GM12878 (cell line): ENCODE data around the gene ETV7. TPM values are rescaled to one million over a fixed set of nuclear protein-coding genes. Genes with fewer than 3 reads are reported as not detected.

Source experiments
- ATAC-seq: fragments of 200-7000 bp; cut with Tn5 transposase; 3 replicates; pipeline ENCODE4 v1.9.1; 2020; ENCODE audit warnings: mild to moderate bottlenecking, moderate library complexity
- BruUV-seq: library from RNA; stranded (reverse); fragments of 400-500 nt; replicated peaks from 2 replicates; lab custom pipeline; 2021; lab: Mats Ljungman, UMichigan
- CTCF ChIA-PET: fragments of 300-600 bp; sonication (Branson Sonifier 250); formaldehyde crosslinking; extraction: SDS; loops from one replicate; lab custom pipeline; 2021; ENCODE audit warnings: inconsistent platforms; lab: Yijun Ruan, JAX
- POLR2A ChIA-PET: fragments of 350-600 bp; formaldehyde crosslinking; extraction: SDS; loops from one replicate; lab custom pipeline; 2021; ENCODE audit warnings: inconsistent platforms; lab: Charles Lee
- RAD21 ChIA-PET: fragments of 300-600 bp; sonication (Branson Sonifier 250); formaldehyde crosslinking; loops from one replicate; lab custom pipeline; 2023; ENCODE audit warnings: antibody characterized with exemption; ENCODE audit not compliant: unreplicated experiment; lab: Charles Lee
- SMC1A ChIA-PET: fragments of 300-600 bp; sonication (Branson Sonifier 250); formaldehyde crosslinking; loops from one replicate; lab custom pipeline; 2023; ENCODE audit not compliant: unreplicated experiment, uncharacterized antibody; lab: Charles Lee
- DNase-seq: peaks from one replicate; pipeline ENCODE4 v3.0.0-alpha.2; 2011; ENCODE audit warnings: low read depth, low spot score
- FAIRE-seq: peaks from 3 replicates; lab custom pipeline; 2011; peaks lifted over from hg19 to GRCh38; lab: Jason Lieb, UNC
- H2AFZ ChIP-seq: 2 replicates; pipeline ENCODE4 v1.6.0; 2011; ENCODE audit warnings: low read depth, low read length, control low read depth; ENCODE audit not compliant: control insufficient read depth
- H3K27ac ChIP-seq: 2 replicates; pipeline ENCODE4 v1.5.1; 2011; ENCODE audit warnings: control low read depth; ENCODE audit not compliant: control insufficient read depth, insufficient read depth
- H3K27me3 ChIP-seq, 2 experiments: replicated peaks in 1 of 2; 2 replicates each; pipeline versions ENCODE4 v1.6.0 to v1.6.1; 2011; ENCODE audit warnings: low read length in 1 of 2; ENCODE audit not compliant: control insufficient read depth in 2 of 2, insufficient read depth in 2 of 2
- H3K36me3 ChIP-seq, 2 experiments: 2 replicates each; pipeline ENCODE4 v1.5.1; 2011; ENCODE audit warnings: low read length in 1 of 2; ENCODE audit not compliant: control insufficient read depth in 2 of 2, insufficient read depth in 2 of 2
- H3K4me1 ChIP-seq: 2 replicates; pipeline ENCODE4 v1.6.1; 2011; ENCODE audit warnings: mild to moderate bottlenecking, low read length, moderate library complexity, mixed read lengths; ENCODE audit not compliant: control insufficient read depth, insufficient read depth
- H3K4me2 ChIP-seq: 2 replicates; pipeline ENCODE4 v1.6.0; 2011; ENCODE audit warnings: control low read depth; ENCODE audit not compliant: control insufficient read depth, insufficient read depth
- H3K4me3 ChIP-seq: fragments of 200-600 bp; sonication (generic); 2 replicates; pipeline ENCODE4 v1.5.1; 2016
- H3K79me2 ChIP-seq: 2 replicates; pipeline ENCODE4 v1.6.0; 2011; ENCODE audit warnings: low read length; ENCODE audit not compliant: control insufficient read depth, insufficient read depth
- H3K9ac ChIP-seq: 2 replicates; pipeline ENCODE4 v1.8.0; 2011; ENCODE audit warnings: low read length, control low read depth, mixed read lengths; ENCODE audit not compliant: control insufficient read depth, insufficient read depth
- H3K9me3 ChIP-seq: replicated peaks from 3 replicates; pipeline ENCODE4 v1.5.1; 2011; ENCODE audit warnings: mild to moderate bottlenecking, low read length; ENCODE audit not compliant: control insufficient read depth, insufficient read depth
- H4K20me1 ChIP-seq: 2 replicates; pipeline ENCODE4 v1.6.0; 2011; ENCODE audit not compliant: control insufficient read depth, insufficient read depth
- ATF7 ChIP-seq: fragments of 450-650 bp; IDR thresholded peaks from 2 replicates; pipeline ENCODE4 v1.6.1; 2016; ENCODE audit warnings: low read depth, mild to moderate bottlenecking
- CTCF ChIP-seq, 3 experiments: IDR thresholded peaks in 2 of 3; conservative IDR thresholded peaks in 1 of 3; 2 replicates each; pipeline ENCODE4 v1.5.1; 2011; ENCODE audit warnings: low read depth in 3 of 3, low read length in 3 of 3, mild to moderate bottlenecking in 3 of 3, control low read depth in 2 of 3, moderate library complexity in 2 of 3, inconsistent platforms in 1 of 3, mixed read lengths in 1 of 3; ENCODE audit not compliant: control insufficient read depth in 2 of 3, insufficient read depth in 1 of 3; ENCODE audit errors: extremely low read depth in 1 of 3
- JUND ChIP-seq: IDR thresholded peaks from 2 replicates; pipeline ENCODE4 v1.6.1; 2012; ENCODE audit warnings: low read depth, mild to moderate bottlenecking, low read length, improper control_type of control experiment, moderate library complexity
- MXI1 ChIP-seq: fragments of 150-350 bp; IDR thresholded peaks from 2 replicates; pipeline ENCODE4 v1.6.1; 2011; ENCODE audit warnings: low read depth, mild to moderate bottlenecking, inconsistent platforms, low read length, improper control_type of control experiment
- NBN ChIP-seq: fragments of 450-650 bp; IDR thresholded peaks from 2 replicates; pipeline ENCODE4 v1.6.1; 2016
- NFYB ChIP-seq: IDR thresholded peaks from 2 replicates; pipeline ENCODE4 v1.6.1; 2011; ENCODE audit warnings: low read depth, mild to moderate bottlenecking, low read length, improper control_type of control experiment, moderate library complexity; ENCODE audit not compliant: insufficient read depth
- SMC3 ChIP-seq: IDR thresholded peaks from 2 replicates; pipeline ENCODE4 v1.6.1; 2011; ENCODE audit warnings: low read length, improper control_type of control experiment, borderline replicate concordance
- ZBTB40 ChIP-seq: fragments of 450-650 bp; IDR thresholded peaks from 2 replicates; pipeline ENCODE4 v1.6.1; 2016; ENCODE audit warnings: mild to moderate bottlenecking, moderate library complexity, borderline replicate concordance
- ZNF384 ChIP-seq: IDR thresholded peaks from 2 replicates; pipeline ENCODE4 v1.6.1; 2012; ENCODE audit warnings: low read depth, mild to moderate bottlenecking, low read length, improper control_type of control experiment, borderline replicate concordance
- WGBS: methylation state at CpG from one replicate; pipeline ENCODE4 v1.1.6; 2016; ENCODE audit warnings: low lambda C conversion rate; ENCODE audit not compliant: insufficient replicate concordance, insufficient coverage; ENCODE audit errors: missing lambda C conversion rate; 5-methylcytosine and 5-hydroxymethylcytosine counted together
- in situ Hi-C: fragments of 300-500 bp; cut with MboI; formaldehyde crosslinking; loops from 9 replicates; pipeline ENCODE4 v1.14.3; 2018; ENCODE audit warnings: mixed read lengths
- intact Hi-C: fragments of 100-400 bp; cut with micrococcal nuclease; formaldehyde crosslinking; loops from one replicate; pipeline ENCODE4 v1.14.2; 2022; ENCODE audit not compliant: unreplicated experiment
- polyA plus RNA-seq, 11 experiments: library from polyadenylated mRNA; depleted of rRNA in 4 of 11; unstranded in 6 of 11; stranded (reverse) in 5 of 11; fragments of >200 nt; fragmentation: Nextera tagmentation in 4 of 11; fragmentation: Illumina TruSeq in 1 of 11; extraction: Ambion mirVana in 4 of 11; extraction: Trizol in 1 of 11; gene quantifications; 1 replicate in 1 of 11; 2 replicates in 10 of 11; pipeline versions ENCODE4 v1.2.1 to v1.2.3, GENCODE V29; 2011 to 2016; ENCODE audit warnings: inconsistent platforms in 2 of 11, missing spikeins in 2 of 11, low read depth in 1 of 11
- total RNA-seq, 4 experiments: library from RNA; depleted of rRNA in 3 of 4; stranded (reverse); fragments of >200 nt in 3 of 4; fragmentation: Illumina TruSeq in 1 of 4; extraction: Trizol in 1 of 4; gene quantifications; 2 replicates each; pipeline versions ENCODE4 v1.2.1 to v1.2.3, GENCODE V29; 2013 to 2021
- TF ChIP-seq, protein P1 (sequence below): fragments of 450-650 bp; IDR thresholded peaks from 2 replicates; pipeline ENCODE4 v1.6.1; 2017; ENCODE audit warnings: low read depth, mild to moderate bottlenecking, moderate library complexity

The ETV7 gene
- total and polyA plus RNA-seq, 10 of the 15 experiments (the other 5 are each of a cell fraction or from before 2014, with no cell fraction given), result 0.04 to 1.8 (median 1.3) TPM

GRCh38 chr6:36340618-36341454 is 46.6 kb downstream of the ETV7 start:
- peak; percentile 34 for DNase-seq
- H3K4me3 ChIP-seq, result no peak overlapping the region
- 12% methylated on average over 36 of the region's 36 CpGs for WGBS
- BruUV-seq, result no TSS peak
- ChIA-PET CTCF (interaction anchor here (0.6 to 19.9 kb wide), 33 partner anchors 9 to 761 kb away, joined by 3 to 483 read pairs (median 4); partner anchors contain the start of gene MAPK14), POLR2A (interaction anchor here (0.6 to 3.3 kb wide), 5 partner anchors 9 to 35 kb away, joined by 3 to 30 read pairs (median 4); no protein-coding TSS in a partner anchor), RAD21 (interaction anchor here (0.6 to 11.6 kb wide), 16 partner anchors 9 to 418 kb away, joined by 3 to 311 read pairs (median 3); no protein-coding TSS in a partner anchor), SMC1A (interaction anchor here (0.7 to 13.7 kb wide), 13 partner anchors 13 to 209 kb away, joined by 3 to 386 read pairs (median 4); no protein-coding TSS in a partner anchor)
- H3K9me3 ChIP-seq, result no peaks in the 10 kb centered on the region
- FAIRE-seq, result peak; percentile 27
- ATAC-seq, result peak; percentile 80
- no peaks in the 10 kb centered on the region for H3K79me2 ChIP-seq
- peaks cover 40% of the 10 kb centered on the region for H3K4me1 ChIP-seq
- peak overlapping the region; percentile 87 for H2AFZ ChIP-seq
- no peak overlapping the region for H3K27ac ChIP-seq
- in situ Hi-C loops, result no loop called here
- H3K36me3 ChIP-seq, result no peaks in the 10 kb centered on the region
- H3K9ac ChIP-seq, result no peak overlapping the region; the same call in 1 of the 2 replicates
- intact Hi-C loops, result loop anchor here (1.0 kb wide), 1 partner anchor 19 kb away; no protein-coding TSS in a partner anchor
- H3K27me3 ChIP-seq, result no peaks in the 10 kb centered on the region
- H4K20me1 ChIP-seq, result no peaks in the 10 kb centered on the region
- peak overlapping the region; percentile 60 for H3K4me2 ChIP-seq
- TF ChIP-seq, protein P1, sequence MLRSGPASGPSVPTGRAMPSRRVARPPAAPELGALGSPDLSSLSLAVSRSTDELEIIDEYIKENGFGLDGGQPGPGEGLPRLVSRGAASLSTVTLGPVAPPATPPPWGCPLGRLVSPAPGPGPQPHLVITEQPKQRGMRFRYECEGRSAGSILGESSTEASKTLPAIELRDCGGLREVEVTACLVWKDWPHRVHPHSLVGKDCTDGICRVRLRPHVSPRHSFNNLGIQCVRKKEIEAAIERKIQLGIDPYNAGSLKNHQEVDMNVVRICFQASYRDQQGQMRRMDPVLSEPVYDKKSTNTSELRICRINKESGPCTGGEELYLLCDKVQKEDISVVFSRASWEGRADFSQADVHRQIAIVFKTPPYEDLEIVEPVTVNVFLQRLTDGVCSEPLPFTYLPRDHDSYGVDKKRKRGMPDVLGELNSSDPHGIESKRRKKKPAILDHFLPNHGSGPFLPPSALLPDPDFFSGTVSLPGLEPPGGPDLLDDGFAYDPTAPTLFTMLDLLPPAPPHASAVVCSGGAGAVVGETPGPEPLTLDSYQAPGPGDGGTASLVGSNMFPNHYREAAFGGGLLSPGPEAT, result peak; percentile 47; the same call in 1 of the 2 replicates
- TF ChIP-seq MXI1 (peak; percentile 39; the same call in 1 of the 2 replicates), JUND (no peak), ZBTB40 (no peak; the same call in 1 of the 2 replicates), NBN (no peak), ZNF384 (no peak), SMC3 (peak; percentile 86), ATF7 (no peak), CTCF (IDR thresholded peaks at IDR 0.05 in 2 of 3, conservative IDR thresholded peaks at IDR 0.05 in 1 of 3; ENCODE audit: control insufficient read depth in 2 of 3, extremely low read depth in 1 of 3, insufficient read depth in 1 of 3, low read depth in 3 of 3, low read length in 3 of 3) (peak; percentile 91 to 100 (median 98)), NFYB (no peak)
